ENCODE measurements around the gene FAM174C. TPM values are rescaled to one million over a fixed set of nuclear protein-coding genes. Genes with fewer than 3 reads are reported as not detected.

The FAM174C gene
- total and polyA plus RNA-seq, 2 of the 8 experiments (the other 6 are each of a cell fraction or from before 2014, with no cell fraction given), result 44.5 to 125 TPM

DNA sequence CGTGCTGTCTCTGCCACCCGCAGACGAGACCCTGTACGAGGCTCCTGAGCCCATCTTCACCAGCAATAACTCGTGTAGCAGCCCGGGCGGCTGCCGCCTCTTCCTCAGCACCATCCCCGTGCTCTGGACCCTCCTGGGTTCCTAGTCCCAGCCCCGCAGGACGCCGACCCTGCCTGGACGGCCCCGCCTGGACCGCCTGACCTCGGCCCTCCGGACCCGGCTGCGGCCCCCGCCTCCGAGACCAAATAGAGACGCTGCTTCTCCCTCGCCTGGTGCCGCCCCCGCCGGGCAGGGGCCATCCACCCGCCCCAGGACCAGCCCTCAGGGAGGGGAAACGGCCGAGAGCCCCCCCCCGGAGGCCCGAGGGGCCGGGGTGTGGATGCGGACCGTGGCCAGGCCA lies 24.5 kb downstream of the FAM174C start (continued):
- TF ChIP-seq, protein P1, sequence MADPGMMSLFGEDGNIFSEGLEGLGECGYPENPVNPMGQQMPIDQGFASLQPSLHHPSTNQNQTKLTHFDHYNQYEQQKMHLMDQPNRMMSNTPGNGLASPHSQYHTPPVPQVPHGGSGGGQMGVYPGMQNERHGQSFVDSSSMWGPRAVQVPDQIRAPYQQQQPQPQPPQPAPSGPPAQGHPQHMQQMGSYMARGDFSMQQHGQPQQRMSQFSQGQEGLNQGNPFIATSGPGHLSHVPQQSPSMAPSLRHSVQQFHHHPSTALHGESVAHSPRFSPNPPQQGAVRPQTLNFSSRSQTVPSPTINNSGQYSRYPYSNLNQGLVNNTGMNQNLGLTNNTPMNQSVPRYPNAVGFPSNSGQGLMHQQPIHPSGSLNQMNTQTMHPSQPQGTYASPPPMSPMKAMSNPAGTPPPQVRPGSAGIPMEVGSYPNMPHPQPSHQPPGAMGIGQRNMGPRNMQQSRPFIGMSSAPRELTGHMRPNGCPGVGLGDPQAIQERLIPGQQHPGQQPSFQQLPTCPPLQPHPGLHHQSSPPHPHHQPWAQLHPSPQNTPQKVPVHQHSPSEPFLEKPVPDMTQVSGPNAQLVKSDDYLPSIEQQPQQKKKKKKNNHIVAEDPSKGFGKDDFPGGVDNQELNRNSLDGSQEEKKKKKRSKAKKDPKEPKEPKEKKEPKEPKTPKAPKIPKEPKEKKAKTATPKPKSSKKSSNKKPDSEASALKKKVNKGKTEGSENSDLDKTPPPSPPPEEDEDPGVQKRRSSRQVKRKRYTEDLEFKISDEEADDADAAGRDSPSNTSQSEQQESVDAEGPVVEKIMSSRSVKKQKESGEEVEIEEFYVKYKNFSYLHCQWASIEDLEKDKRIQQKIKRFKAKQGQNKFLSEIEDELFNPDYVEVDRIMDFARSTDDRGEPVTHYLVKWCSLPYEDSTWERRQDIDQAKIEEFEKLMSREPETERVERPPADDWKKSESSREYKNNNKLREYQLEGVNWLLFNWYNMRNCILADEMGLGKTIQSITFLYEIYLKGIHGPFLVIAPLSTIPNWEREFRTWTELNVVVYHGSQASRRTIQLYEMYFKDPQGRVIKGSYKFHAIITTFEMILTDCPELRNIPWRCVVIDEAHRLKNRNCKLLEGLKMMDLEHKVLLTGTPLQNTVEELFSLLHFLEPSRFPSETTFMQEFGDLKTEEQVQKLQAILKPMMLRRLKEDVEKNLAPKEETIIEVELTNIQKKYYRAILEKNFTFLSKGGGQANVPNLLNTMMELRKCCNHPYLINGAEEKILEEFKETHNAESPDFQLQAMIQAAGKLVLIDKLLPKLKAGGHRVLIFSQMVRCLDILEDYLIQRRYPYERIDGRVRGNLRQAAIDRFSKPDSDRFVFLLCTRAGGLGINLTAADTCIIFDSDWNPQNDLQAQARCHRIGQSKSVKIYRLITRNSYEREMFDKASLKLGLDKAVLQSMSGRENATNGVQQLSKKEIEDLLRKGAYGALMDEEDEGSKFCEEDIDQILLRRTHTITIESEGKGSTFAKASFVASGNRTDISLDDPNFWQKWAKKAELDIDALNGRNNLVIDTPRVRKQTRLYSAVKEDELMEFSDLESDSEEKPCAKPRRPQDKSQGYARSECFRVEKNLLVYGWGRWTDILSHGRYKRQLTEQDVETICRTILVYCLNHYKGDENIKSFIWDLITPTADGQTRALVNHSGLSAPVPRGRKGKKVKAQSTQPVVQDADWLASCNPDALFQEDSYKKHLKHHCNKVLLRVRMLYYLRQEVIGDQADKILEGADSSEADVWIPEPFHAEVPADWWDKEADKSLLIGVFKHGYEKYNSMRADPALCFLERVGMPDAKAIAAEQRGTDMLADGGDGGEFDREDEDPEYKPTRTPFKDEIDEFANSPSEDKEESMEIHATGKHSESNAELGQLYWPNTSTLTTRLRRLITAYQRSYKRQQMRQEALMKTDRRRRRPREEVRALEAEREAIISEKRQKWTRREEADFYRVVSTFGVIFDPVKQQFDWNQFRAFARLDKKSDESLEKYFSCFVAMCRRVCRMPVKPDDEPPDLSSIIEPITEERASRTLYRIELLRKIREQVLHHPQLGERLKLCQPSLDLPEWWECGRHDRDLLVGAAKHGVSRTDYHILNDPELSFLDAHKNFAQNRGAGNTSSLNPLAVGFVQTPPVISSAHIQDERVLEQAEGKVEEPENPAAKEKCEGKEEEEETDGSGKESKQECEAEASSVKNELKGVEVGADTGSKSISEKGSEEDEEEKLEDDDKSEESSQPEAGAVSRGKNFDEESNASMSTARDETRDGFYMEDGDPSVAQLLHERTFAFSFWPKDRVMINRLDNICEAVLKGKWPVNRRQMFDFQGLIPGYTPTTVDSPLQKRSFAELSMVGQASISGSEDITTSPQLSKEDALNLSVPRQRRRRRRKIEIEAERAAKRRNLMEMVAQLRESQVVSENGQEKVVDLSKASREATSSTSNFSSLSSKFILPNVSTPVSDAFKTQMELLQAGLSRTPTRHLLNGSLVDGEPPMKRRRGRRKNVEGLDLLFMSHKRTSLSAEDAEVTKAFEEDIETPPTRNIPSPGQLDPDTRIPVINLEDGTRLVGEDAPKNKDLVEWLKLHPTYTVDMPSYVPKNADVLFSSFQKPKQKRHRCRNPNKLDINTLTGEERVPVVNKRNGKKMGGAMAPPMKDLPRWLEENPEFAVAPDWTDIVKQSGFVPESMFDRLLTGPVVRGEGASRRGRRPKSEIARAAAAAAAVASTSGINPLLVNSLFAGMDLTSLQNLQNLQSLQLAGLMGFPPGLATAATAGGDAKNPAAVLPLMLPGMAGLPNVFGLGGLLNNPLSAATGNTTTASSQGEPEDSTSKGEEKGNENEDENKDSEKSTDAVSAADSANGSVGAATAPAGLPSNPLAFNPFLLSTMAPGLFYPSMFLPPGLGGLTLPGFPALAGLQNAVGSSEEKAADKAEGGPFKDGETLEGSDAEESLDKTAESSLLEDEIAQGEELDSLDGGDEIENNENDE (IDR thresholded peaks at IDR 0.05; ENCODE audit: insufficient replicate concordance, low read length), result no peak

Data from H1 (cell line).